ENCODE measurements around the gene PRKCZ.

DNA sequence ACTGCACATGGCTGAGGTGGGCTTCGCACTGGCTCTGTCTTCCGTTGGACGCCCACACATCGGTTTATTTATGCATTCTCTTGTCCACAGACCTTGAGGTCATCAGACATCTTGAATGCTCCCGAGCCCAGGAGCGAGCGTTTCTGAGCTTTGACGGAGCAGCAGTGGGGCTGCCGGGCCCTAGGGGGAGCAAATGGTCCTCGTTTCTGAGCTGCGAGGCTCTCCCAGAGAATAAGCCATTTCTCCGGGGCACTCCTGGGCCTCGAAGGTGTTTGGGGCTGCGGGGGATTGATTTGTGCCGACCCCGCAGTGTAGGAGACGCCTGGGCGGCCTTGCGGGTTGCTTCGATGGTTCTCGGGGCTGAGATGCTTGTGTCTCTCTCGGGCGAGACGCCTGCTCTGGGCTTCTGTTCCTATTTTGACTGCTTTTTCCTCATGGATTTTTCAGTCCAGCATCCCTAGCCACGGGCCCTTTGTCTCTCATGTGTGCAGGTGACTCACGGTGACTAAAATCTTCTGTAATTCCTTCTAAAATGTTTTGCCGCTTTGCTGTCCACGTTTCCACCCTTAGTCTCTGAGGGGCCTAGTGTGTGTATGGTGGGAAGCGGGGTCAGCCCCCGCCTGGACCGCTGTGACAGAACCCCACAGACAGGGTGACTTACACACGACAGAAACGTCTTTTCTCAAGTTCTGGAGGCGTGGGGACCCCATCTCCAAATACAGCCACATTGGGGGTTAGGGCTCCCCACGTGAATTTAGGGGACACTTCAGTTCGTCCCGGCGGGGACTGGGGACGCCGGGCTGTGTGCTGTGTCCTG, 82.2 kb downstream of the PRKCZ start:
- no peak for TF ChIP-seq JUNB (CRISPR knock-in tag; conservative IDR thresholded peaks at IDR 0.05)
- TF ChIP-seq KDM1A (IDR thresholded peaks at IDR 0.05) = no peak
- TF ChIP-seq, protein P1, sequence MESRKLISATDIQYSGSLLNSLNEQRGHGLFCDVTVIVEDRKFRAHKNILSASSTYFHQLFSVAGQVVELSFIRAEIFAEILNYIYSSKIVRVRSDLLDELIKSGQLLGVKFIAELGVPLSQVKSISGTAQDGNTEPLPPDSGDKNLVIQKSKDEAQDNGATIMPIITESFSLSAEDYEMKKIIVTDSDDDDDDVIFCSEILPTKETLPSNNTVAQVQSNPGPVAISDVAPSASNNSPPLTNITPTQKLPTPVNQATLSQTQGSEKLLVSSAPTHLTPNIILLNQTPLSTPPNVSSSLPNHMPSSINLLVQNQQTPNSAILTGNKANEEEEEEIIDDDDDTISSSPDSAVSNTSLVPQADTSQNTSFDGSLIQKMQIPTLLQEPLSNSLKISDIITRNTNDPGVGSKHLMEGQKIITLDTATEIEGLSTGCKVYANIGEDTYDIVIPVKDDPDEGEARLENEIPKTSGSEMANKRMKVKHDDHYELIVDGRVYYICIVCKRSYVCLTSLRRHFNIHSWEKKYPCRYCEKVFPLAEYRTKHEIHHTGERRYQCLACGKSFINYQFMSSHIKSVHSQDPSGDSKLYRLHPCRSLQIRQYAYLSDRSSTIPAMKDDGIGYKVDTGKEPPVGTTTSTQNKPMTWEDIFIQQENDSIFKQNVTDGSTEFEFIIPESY (CRISPR knock-in tag; IDR thresholded peaks at IDR 0.05) = no peak
- TF ChIP-seq, protein P2, sequence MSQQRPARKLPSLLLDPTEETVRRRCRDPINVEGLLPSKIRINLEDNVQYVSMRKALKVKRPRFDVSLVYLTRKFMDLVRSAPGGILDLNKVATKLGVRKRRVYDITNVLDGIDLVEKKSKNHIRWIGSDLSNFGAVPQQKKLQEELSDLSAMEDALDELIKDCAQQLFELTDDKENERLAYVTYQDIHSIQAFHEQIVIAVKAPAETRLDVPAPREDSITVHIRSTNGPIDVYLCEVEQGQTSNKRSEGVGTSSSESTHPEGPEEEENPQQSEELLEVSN (IDR thresholded peaks at IDR 0.05; ENCODE audit: borderline replicate concordance in 1 of 2, extremely low read depth in 1 of 2, insufficient read depth in 1 of 2, insufficient read length in 1 of 2, low read depth in 1 of 2, low read length in 1 of 2, poor library complexity in 1 of 2, severe bottlenecking in 1 of 2) = peak in 1 of 2 experiments; percentile 33
- no peak for TF ChIP-seq CREB1 (IDR thresholded peaks at IDR 0.05)
- no peak; the same call in 1 of the 2 replicates for TF ChIP-seq CREB1 (CRISPR knock-in tag; IDR thresholded peaks at IDR 0.05)
- TF ChIP-seq SRF (CRISPR knock-in tag; IDR thresholded peaks at IDR 0.05) = no peak
- TF ChIP-seq ZBTB34 (CRISPR knock-in tag; IDR thresholded peaks at IDR 0.05) = no peak
- TF ChIP-seq SREBF2 (CRISPR knock-in tag; IDR thresholded peaks at IDR 0.05) = no peak
- TF ChIP-seq TAF1 (IDR thresholded peaks at IDR 0.05; ENCODE audit: control insufficient read depth, extremely low read depth, insufficient read depth, low read length, severe bottlenecking) = no peak
- no peak for TF ChIP-seq MCM7 (IDR thresholded peaks at IDR 0.05)
- TF ChIP-seq KAT8 (IDR thresholded peaks at IDR 0.05; ENCODE audit: low read depth) = no peak
